SK-N-SH treated with all-trans-retinoic acid at 6 μM for 48 hours (cell line): ENCODE measurements around the gene SLC26A9.

Experiments used
- ATAC-seq: fragments of 200-7000 bp; cut with Tn5 transposase; 3 replicates; pipeline ENCODE4 v1.9.1; 2020; ENCODE audit warnings: mild to moderate bottlenecking, moderate library complexity
- BACH2 ChIP-seq: fragments of 250-450 bp; sonication (Bioruptor Pico); IDR thresholded peaks from 2 replicates; pipeline ENCODE4 v1.9.0; 2021; ENCODE audit warnings: mild to moderate bottlenecking, borderline replicate concordance
- CSDC2 ChIP-seq: fragments of 250-450 bp; sonication (Bioruptor Pico); IDR thresholded peaks from 2 replicates; pipeline ENCODE4 v1.5.0; 2020; ENCODE audit warnings: mild to moderate bottlenecking, moderate library complexity
- ESRRG ChIP-seq: fragments of 250-450 bp; sonication (Bioruptor Pico); IDR thresholded peaks from 2 replicates; pipeline ENCODE4 v1.6.1; 2021; ENCODE audit warnings: mild to moderate bottlenecking
- GLIS3 ChIP-seq: fragments of 250-450 bp; sonication (Bioruptor Pico); IDR thresholded peaks from 2 replicates; pipeline ENCODE4 v1.5.0; 2020; ENCODE audit warnings: mild to moderate bottlenecking, moderate library complexity
- ISL1 ChIP-seq: fragments of 250-450 bp; sonication (Bioruptor Pico); IDR thresholded peaks from 2 replicates; pipeline ENCODE4 v2.1.2; 2022; ENCODE audit warnings: mild to moderate bottlenecking, moderate library complexity
- OSR1 ChIP-seq: fragments of 250-450 bp; sonication (Bioruptor Pico); IDR thresholded peaks from 2 replicates; pipeline ENCODE4 v1.8.0; 2022; ENCODE audit warnings: moderate library complexity, mild to moderate bottlenecking, inconsistent platforms
- PPARA ChIP-seq: fragments of 250-450 bp; sonication (Bioruptor Pico); IDR thresholded peaks from 2 replicates; pipeline ENCODE4 v1.5.0; 2020; ENCODE audit warnings: mild to moderate bottlenecking, borderline replicate concordance
- RARB ChIP-seq: fragments of 250-450 bp; sonication (Bioruptor Pico); IDR thresholded peaks from 2 replicates; pipeline ENCODE4 v1.8.0; 2021; ENCODE audit warnings: mild to moderate bottlenecking, moderate library complexity
- SNAI2 ChIP-seq: fragments of 250-450 bp; sonication (Bioruptor Pico); IDR thresholded peaks from 2 replicates; pipeline ENCODE4 v1.5.0; 2020; ENCODE audit warnings: mild to moderate bottlenecking, moderate library complexity
- TCF4 ChIP-seq: fragments of 250-450 bp; sonication (Bioruptor Pico); IDR thresholded peaks from 2 replicates; pipeline ENCODE4 v1.8.0; 2021; ENCODE audit warnings: mild to moderate bottlenecking, moderate library complexity, borderline replicate concordance
- TOX ChIP-seq: fragments of 250-450 bp; sonication (Bioruptor Pico); IDR thresholded peaks from 2 replicates; pipeline ENCODE4 v1.8.0; 2021; ENCODE audit warnings: mild to moderate bottlenecking, moderate library complexity, borderline replicate concordance
- ZC3H10 ChIP-seq: fragments of 250-450 bp; sonication (Bioruptor Pico); IDR thresholded peaks from 2 replicates; pipeline ENCODE4 v1.5.1; 2021; ENCODE audit warnings: mild to moderate bottlenecking, moderate library complexity
- ZFP3 ChIP-seq: fragments of 250-450 bp; sonication (Bioruptor Pico); IDR thresholded peaks from 2 replicates; pipeline ENCODE4 v1.5.0; 2020; ENCODE audit warnings: mild to moderate bottlenecking, moderate library complexity
- ZFP30 ChIP-seq: fragments of 450-650 bp; formaldehyde crosslinking; IDR thresholded peaks from 2 replicates; pipeline ENCODE4 v1.5.0; 2022; ENCODE audit warnings: mild to moderate bottlenecking, moderate library complexity
- ZNF565 ChIP-seq: fragments of 450-650 bp; formaldehyde crosslinking; conservative IDR thresholded peaks from 2 replicates; pipeline ENCODE4 v1.5.0; 2020; ENCODE audit warnings: low read depth, mild to moderate bottlenecking, moderate library complexity
- ZNF70 ChIP-seq: fragments of 450-650 bp; formaldehyde crosslinking; IDR thresholded peaks from 2 replicates; pipeline ENCODE4 v1.5.0; 2020; ENCODE audit warnings: mild to moderate bottlenecking, moderate library complexity
- ZNF8 ChIP-seq: fragments of 450-650 bp; formaldehyde crosslinking; IDR thresholded peaks from 2 replicates; pipeline ENCODE4 v1.5.0; 2020; ENCODE audit warnings: mild to moderate bottlenecking, moderate library complexity
- TF ChIP-seq, protein P1 (sequence below): fragments of 250-450 bp; sonication (Bioruptor Pico); IDR thresholded peaks from 2 replicates; pipeline ENCODE4 v1.5.1; 2020; ENCODE audit warnings: low read depth, mild to moderate bottlenecking, moderate library complexity
- TF ChIP-seq, protein P2 (sequence below): fragments of 250-450 bp; sonication (Bioruptor Pico); IDR thresholded peaks from 2 replicates; pipeline ENCODE4 v1.5.0; 2020; ENCODE audit warnings: mild to moderate bottlenecking, moderate library complexity
- TF ChIP-seq, protein P3 (sequence below): fragments of 250-450 bp; sonication (Bioruptor Pico); IDR thresholded peaks from 2 replicates; pipeline ENCODE4 v1.8.0; 2020; ENCODE audit warnings: mild to moderate bottlenecking, moderate library complexity, borderline replicate concordance
- TF ChIP-seq, protein P4 (sequence below): fragments of 250-450 bp; sonication (Bioruptor Pico); IDR thresholded peaks from 2 replicates; pipeline ENCODE4 v1.5.1; 2021; ENCODE audit warnings: mild to moderate bottlenecking, moderate library complexity
- TF ChIP-seq, protein P5 (sequence below): fragments of 250-450 bp; sonication (Bioruptor Pico); IDR thresholded peaks from 2 replicates; pipeline ENCODE4 v1.8.0; 2021; ENCODE audit warnings: low read depth, mild to moderate bottlenecking, moderate library complexity, borderline replicate concordance

The SLC26A9 gene

DNA sequence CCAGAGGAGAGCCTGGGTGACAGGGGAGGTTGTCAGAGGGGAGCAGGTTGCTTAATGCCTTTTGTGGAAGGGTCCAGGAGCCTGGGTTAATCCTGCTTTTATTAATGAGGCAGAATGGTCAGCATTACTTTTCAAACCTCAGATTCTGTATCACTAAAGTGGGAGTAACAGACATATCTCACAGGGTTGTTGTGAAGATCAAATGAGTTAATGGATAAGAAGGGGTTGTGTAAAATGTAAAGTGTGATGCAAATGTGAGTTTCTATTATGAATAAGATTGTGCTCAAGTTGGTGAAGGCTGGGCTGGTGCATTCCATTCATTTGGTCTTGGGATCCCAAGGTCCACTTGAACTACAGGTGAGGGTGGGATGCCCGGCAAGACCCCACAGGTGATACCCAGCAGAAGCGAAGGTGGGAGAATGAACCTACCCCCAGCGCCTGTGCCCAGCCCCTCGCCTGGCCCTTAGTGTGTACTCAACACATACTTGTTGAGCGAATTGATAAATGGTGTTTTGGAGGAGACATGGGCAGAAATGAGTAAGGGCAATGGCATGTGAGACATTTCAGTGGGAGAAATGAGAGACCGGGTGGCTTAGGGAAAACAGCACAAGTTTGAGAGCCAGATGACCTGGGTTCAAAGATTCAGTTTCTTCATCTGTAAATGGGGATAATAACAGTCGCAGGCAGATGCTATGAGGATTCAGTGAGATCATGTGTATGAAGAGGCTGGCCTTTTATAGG, 6.2 kb downstream of the SLC26A9 start:
- peak; percentile 65 for ATAC-seq
- TF ChIP-seq GLIS3 (CRISPR knock-in tag) (no peak), SNAI2 (CRISPR knock-in tag) (no peak), PPARA (no peak), RARB (CRISPR knock-in tag) (no peak), BACH2 (no peak), ZFP3 (CRISPR knock-in tag) (no peak), ESRRG (no peak)
- TF ChIP-seq, protein P1, sequence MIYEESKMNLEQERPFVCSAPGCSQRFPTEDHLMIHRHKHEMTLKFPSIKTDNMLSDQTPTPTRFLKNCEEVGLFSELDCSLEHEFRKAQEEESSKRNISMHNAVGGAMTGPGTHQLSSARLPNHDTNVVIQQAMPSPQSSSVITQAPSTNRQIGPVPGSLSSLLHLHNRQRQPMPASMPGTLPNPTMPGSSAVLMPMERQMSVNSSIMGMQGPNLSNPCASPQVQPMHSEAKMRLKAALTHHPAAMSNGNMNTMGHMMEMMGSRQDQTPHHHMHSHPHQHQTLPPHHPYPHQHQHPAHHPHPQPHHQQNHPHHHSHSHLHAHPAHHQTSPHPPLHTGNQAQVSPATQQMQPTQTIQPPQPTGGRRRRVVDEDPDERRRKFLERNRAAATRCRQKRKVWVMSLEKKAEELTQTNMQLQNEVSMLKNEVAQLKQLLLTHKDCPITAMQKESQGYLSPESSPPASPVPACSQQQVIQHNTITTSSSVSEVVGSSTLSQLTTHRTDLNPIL (CRISPR knock-in tag), result no peak
- TF ChIP-seq, protein P2, sequence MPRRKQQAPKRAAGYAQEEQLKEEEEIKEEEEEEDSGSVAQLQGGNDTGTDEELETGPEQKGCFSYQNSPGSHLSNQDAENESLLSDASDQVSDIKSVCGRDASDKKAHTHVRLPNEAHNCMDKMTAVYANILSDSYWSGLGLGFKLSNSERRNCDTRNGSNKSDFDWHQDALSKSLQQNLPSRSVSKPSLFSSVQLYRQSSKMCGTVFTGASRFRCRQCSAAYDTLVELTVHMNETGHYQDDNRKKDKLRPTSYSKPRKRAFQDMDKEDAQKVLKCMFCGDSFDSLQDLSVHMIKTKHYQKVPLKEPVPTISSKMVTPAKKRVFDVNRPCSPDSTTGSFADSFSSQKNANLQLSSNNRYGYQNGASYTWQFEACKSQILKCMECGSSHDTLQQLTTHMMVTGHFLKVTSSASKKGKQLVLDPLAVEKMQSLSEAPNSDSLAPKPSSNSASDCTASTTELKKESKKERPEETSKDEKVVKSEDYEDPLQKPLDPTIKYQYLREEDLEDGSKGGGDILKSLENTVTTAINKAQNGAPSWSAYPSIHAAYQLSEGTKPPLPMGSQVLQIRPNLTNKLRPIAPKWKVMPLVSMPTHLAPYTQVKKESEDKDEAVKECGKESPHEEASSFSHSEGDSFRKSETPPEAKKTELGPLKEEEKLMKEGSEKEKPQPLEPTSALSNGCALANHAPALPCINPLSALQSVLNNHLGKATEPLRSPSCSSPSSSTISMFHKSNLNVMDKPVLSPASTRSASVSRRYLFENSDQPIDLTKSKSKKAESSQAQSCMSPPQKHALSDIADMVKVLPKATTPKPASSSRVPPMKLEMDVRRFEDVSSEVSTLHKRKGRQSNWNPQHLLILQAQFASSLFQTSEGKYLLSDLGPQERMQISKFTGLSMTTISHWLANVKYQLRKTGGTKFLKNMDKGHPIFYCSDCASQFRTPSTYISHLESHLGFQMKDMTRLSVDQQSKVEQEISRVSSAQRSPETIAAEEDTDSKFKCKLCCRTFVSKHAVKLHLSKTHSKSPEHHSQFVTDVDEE (CRISPR knock-in tag), result no peak
- TF ChIP-seq, protein P3, sequence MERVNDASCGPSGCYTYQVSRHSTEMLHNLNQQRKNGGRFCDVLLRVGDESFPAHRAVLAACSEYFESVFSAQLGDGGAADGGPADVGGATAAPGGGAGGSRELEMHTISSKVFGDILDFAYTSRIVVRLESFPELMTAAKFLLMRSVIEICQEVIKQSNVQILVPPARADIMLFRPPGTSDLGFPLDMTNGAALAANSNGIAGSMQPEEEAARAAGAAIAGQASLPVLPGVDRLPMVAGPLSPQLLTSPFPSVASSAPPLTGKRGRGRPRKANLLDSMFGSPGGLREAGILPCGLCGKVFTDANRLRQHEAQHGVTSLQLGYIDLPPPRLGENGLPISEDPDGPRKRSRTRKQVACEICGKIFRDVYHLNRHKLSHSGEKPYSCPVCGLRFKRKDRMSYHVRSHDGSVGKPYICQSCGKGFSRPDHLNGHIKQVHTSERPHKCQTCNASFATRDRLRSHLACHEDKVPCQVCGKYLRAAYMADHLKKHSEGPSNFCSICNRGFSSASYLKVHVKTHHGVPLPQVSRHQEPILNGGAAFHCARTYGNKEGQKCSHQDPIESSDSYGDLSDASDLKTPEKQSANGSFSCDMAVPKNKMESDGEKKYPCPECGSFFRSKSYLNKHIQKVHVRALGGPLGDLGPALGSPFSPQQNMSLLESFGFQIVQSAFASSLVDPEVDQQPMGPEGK (CRISPR knock-in tag), result no peak

DNA sequence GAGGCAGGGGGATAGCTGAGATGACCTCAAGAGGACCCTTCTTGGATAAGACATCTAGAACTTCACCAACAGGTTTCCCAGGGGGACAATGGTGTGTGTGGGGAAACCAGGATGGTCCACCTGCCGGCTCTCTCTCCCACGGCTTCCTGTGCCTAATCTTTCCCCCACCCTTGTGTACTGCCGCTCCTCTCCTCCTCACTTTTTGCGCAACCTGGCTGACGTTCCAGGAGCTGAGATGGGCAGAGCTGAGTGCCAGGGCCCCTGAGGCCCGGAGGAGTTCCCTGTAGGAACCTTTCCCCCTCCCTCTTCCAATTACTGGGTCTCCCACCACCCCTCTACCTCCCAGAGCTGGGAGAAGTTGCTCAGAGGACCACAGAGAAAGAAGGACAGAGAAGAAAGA, 6.9 kb downstream of the SLC26A9 start:
- TF ChIP-seq, protein P1 (CRISPR knock-in tag), result no peak
- TF ChIP-seq ISL1 (CRISPR knock-in tag) (no peak), RARB (CRISPR knock-in tag) (no peak), PPARA (no peak), ZNF8 (CRISPR knock-in tag) (no peak), ZFP30 (CRISPR knock-in tag) (no peak)
- ATAC-seq, result no peak

DNA sequence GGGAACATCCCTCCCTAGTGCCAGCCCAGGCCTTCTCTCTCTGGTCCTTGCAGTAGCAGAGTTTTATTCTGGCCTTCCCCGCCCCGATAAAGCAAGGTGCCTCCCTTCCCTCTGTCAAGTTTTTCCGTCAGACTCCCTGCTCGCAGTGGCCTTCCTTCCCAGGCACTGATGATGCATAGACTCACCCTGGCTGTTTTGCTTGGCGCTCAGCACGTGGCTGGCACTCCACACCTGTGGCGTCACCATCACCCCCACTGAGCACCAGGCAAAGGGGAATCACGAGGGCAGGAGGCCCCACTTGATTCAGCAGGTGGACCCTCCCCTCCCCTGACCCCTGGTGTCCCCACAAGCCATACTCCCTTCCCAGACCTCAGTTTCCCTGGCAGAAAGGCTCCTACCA, 7.4 kb downstream of the SLC26A9 start:
- no peak for ATAC-seq
- TF ChIP-seq ZFP30 (CRISPR knock-in tag) (no peak), PPARA (no peak), ISL1 (CRISPR knock-in tag) (no peak), CSDC2 (CRISPR knock-in tag) (no peak), RARB (CRISPR knock-in tag) (no peak), ZC3H10 (CRISPR knock-in tag) (no peak), ZFP3 (CRISPR knock-in tag) (no peak), TOX (no peak), TCF4 (CRISPR knock-in tag) (no peak), ZNF70 (CRISPR knock-in tag) (no peak), ZNF565 (no peak), ZNF8 (CRISPR knock-in tag) (no peak), GLIS3 (CRISPR knock-in tag) (no peak), OSR1 (CRISPR knock-in tag) (no peak)
- TF ChIP-seq, protein P2 (CRISPR knock-in tag), result no peak
- TF ChIP-seq, protein P4, sequence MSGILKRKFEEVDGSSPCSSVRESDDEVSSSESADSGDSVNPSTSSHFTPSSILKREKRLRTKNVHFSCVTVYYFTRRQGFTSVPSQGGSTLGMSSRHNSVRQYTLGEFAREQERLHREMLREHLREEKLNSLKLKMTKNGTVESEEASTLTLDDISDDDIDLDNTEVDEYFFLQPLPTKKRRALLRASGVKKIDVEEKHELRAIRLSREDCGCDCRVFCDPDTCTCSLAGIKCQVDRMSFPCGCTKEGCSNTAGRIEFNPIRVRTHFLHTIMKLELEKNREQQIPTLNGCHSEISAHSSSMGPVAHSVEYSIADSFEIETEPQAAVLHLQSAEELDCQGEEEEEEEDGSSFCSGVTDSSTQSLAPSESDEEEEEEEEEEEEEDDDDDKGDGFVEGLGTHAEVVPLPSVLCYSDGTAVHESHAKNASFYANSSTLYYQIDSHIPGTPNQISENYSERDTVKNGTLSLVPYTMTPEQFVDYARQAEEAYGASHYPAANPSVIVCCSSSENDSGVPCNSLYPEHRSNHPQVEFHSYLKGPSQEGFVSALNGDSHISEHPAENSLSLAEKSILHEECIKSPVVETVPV (CRISPR knock-in tag), result no peak
- TF ChIP-seq, protein P3 (CRISPR knock-in tag), result no peak
- TF ChIP-seq, protein P5, sequence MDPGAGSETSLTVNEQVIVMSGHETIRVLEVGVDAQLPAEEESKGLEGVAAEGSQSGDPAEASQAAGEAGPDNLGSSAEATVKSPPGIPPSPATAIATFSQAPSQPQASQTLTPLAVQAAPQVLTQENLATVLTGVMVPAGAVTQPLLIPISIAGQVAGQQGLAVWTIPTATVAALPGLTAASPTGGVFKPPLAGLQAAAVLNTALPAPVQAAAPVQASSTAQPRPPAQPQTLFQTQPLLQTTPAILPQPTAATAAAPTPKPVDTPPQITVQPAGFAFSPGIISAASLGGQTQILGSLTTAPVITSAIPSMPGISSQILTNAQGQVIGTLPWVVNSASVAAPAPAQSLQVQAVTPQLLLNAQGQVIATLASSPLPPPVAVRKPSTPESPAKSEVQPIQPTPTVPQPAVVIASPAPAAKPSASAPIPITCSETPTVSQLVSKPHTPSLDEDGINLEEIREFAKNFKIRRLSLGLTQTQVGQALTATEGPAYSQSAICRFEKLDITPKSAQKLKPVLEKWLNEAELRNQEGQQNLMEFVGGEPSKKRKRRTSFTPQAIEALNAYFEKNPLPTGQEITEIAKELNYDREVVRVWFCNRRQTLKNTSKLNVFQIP, result no peak
